Measurements from ENCODE around the gene TBX19. TPM values are rescaled to one million over a fixed set of nuclear protein-coding genes. Genes with fewer than 3 reads are reported as not detected.

TBX19 gene
- total RNA-seq, 4 donors from 2014 or later, result 1.8 to 8.5 (median 3.7) TPM

GRCh38 chr1:168341483-168341975 is 60.9 kb downstream of the TBX19 start:
- H3K27me3 ChIP-seq, result no peaks in the 10 kb centered on the region
- H3K27ac ChIP-seq, result peak overlapping the region in 1 of 4 donors; percentile 26
- 56 to 75% methylated on average over 3 of the region's 3 CpGs for WGBS, 2 donors
- no peak for DNase-seq (ENCODE audit: low spot score in 2 of 2)
- TF ChIP-seq POLR2A (IDR thresholded peaks at IDR 0.05) (no peak), CTCF (IDR thresholded peaks at IDR 0.05) (no peak)
- no peaks in the 10 kb centered on the region for H3K36me3 ChIP-seq
- peaks cover 0 to 12% (median 2%) of the 10 kb centered on the region in 4 donors for H3K4me1 ChIP-seq
- H3K9me3 ChIP-seq, result no peaks in the 10 kb centered on the region
- H3K4me3 ChIP-seq, result no peak overlapping the region

- H3K4me3 ChIP-seq, result peak overlapping the region in 2 of 4 donors; percentile 16 to 40
- peak; percentile 80 to 86 for DNase-seq (ENCODE audit: low spot score in 2 of 2)
- H3K27ac ChIP-seq, result peak overlapping the region in 3 of 4 donors; percentile 37 to 74 (median 72)
Measured at GRCh38 chr1:168342572-168343280, 62.0 kb downstream of the TBX19 start.

DNA sequence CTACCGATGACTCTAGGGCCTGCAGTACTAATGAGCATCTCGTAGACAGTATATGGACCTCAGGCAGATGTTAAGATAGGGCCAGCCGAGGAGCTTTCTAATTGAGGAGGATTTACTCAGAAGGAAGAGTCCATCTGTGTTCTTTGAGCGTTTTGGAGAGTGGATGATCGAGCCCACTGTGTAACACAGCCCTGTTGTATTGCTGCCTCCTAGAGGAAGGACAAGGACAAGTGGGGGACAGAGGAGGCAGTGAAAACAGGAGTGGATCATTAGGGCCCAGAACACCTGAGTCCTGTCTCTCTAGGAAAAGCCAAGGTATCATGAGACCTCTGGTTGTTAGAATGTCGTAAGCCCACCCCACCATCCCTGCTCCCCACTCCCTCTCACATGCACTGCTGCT is 62.9 kb downstream of the TBX19 start:
- Histone ChIP-seq H3K36me3 (no peaks in the 10 kb centered on the region), H3K27me3 (no peaks in the 10 kb centered on the region), H3K4me3 (no peak overlapping the region), H3K9me3 (no peaks in the 10 kb centered on the region), H3K27ac (peak overlapping the region in 1 of 4 donors; percentile 72), H3K4me1 (peaks cover 0 to 12% (median 2%) of the 10 kb centered on the region in 4 donors)
- TF ChIP-seq CTCF (IDR thresholded peaks at IDR 0.05) (no peak), EP300 (IDR thresholded peaks at IDR 0.05) (no peak), POLR2A (IDR thresholded peaks at IDR 0.05) (no peak)
- DNase-seq (ENCODE audit: low spot score in 2 of 2), result no peak
- 79 to 89% methylated on average over 6 of the region's 6 CpGs for WGBS, 2 donors

More at GRCh38 chr1:168342572-168343280, 62.0 kb downstream of the TBX19 start:
- H3K4me1 ChIP-seq, result peaks cover 0 to 12% (median 2%) of the 10 kb centered on the region in 4 donors
- WGBS, 2 donors, result 11% methylated on average over 21 of the region's 21 CpGs
- no peaks in the 10 kb centered on the region for H3K36me3 ChIP-seq
- no peaks in the 10 kb centered on the region for H3K9me3 ChIP-seq
- H3K27me3 ChIP-seq, result no peaks in the 10 kb centered on the region
- TF ChIP-seq POLR2A (IDR thresholded peaks at IDR 0.05) (no peak), CTCF (IDR thresholded peaks at IDR 0.05) (peak; percentile 74 to 91 (median 82)), EP300 (IDR thresholded peaks at IDR 0.05) (peak in 1 of 2 donors; percentile 43)

- Histone ChIP-seq H3K9me3 (no peaks in the 10 kb centered on the region), H3K27ac (no peak overlapping the region), H3K36me3 (no peaks in the 10 kb centered on the region), H3K27me3 (no peaks in the 10 kb centered on the region), H3K4me3 (no peak overlapping the region), H3K4me1 (peaks cover 0 to 12% (median 2%) of the 10 kb centered on the region in 4 donors)
- DNase-seq (ENCODE audit: low spot score in 2 of 2), result no peak
- 82 to 87% methylated on average over 4 of the region's 4 CpGs for WGBS, 2 donors
- TF ChIP-seq CTCF (IDR thresholded peaks at IDR 0.05), result no peak
- TF ChIP-seq POLR2A (IDR thresholded peaks at IDR 0.05), result no peak
- TF ChIP-seq EP300 (IDR thresholded peaks at IDR 0.05), result no peak
Measured at GRCh38 chr1:168344517-168344916, 63.8 kb downstream of the TBX19 start.

- WGBS, 2 donors, result 100% methylated on average over 1 of the region's 1 CpG
Measured at GRCh38 chr1:168345939-168346338, 65.3 kb downstream of the TBX19 start.

More at GRCh38 chr1:168345939-168346338, 65.3 kb downstream of the TBX19 start:
- DNase-seq (ENCODE audit: low spot score in 2 of 2), result no peak
- Histone ChIP-seq H3K27ac (no peak overlapping the region), H3K4me1 (peaks cover 0 to 12% (median 2%) of the 10 kb centered on the region in 4 donors), H3K36me3 (no peaks in the 10 kb centered on the region), H3K4me3 (no peak overlapping the region), H3K27me3 (no peaks in the 10 kb centered on the region), H3K9me3 (no peaks in the 10 kb centered on the region)
- TF ChIP-seq CTCF (IDR thresholded peaks at IDR 0.05), result no peak
- TF ChIP-seq EP300 (IDR thresholded peaks at IDR 0.05), result no peak
- no peak for TF ChIP-seq POLR2A (IDR thresholded peaks at IDR 0.05)

Data from tibial nerve (tissue), 4 donors.